ENCODE results near the gene EXOC3. TPM values are rescaled to one million over a fixed set of nuclear protein-coding genes. Genes with fewer than 3 reads are reported as not detected.

The EXOC3 gene
- polyA plus RNA-seq, 3 donors: 33.2 to 59.7 (median 53.8) TPM

DNA sequence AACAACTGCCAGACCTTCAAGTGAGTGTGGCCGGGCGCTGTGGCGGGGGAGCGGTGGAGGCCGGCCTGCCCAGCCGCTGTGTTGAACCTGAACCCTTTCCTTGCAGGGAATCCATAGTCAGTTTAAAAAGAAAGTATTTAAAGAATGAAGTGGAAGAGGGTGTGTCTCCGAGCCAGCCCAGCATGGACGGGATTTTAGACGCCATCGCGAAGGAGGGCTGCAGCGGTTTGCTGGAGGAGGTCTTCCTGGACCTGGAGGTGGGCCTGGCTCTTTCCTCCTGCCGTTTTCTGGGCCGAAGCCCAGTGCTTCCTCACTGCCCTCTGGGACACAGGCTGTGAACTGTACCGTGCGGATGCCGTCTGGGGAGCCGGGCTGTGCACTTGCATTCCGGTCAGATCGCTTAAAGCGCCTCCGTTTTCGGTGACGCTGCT is 19.1 kb downstream of the EXOC3 start:
- Mint-ChIP-seq H3K4me1 (peaks cover 1% of the 10 kb centered on the region), H3K36me3 (peaks cover 87 to 99% of the 10 kb centered on the region in 2 donors), H3K27me3 (ENCODE audit: low read depth in 3 of 3) (no peaks in the 10 kb centered on the region), H3K27ac (no peak overlapping the region), H3K4me3 (no peak overlapping the region), H3K9me3 (no peaks in the 10 kb centered on the region)
- H3K4me3 ChIP-seq (replicated peaks in 1 of 3; ENCODE audit: low read depth in 2 of 3, low read length in 3 of 3): no peak overlapping the region
- H3K9ac ChIP-seq (ENCODE audit: insufficient read depth, low read length, poor library complexity, severe bottlenecking): no peak overlapping the region
- H3K4me1 ChIP-seq (ENCODE audit: control insufficient read depth in 1 of 2, insufficient read depth in 2 of 2, low read length in 2 of 2): no peaks in the 10 kb centered on the region
- H3K27me3 ChIP-seq (ENCODE audit: control insufficient read depth in 2 of 2, insufficient read depth in 2 of 2, low read length in 2 of 2): no peaks in the 10 kb centered on the region
- TF ChIP-seq CTCF (IDR thresholded peaks at IDR 0.05): no peak
- H4K20me1 ChIP-seq (ENCODE audit: insufficient read depth, low read length): peaks cover 19% of the 10 kb centered on the region
- H3K79me2 ChIP-seq (ENCODE audit: insufficient read depth, low read length): peaks cover 4% of the 10 kb centered on the region
- WGBS (ENCODE audit: insufficient coverage): 97% methylated on average over 13 of the region's 24 CpGs
- intact Hi-C loops (cut with micrococcal nuclease): no loop called here
- no peak overlapping the region for H2AFZ ChIP-seq (ENCODE audit: insufficient read depth, low read depth, low read length, poor library complexity, severe bottlenecking)
- peaks cover 91 to 100% of the 10 kb centered on the region in 2 donors for H3K36me3 ChIP-seq (replicated peaks in 1 of 2; ENCODE audit: control insufficient read depth in 1 of 2, insufficient read depth in 2 of 2, low read length in 2 of 2)
- no peak overlapping the region for H3K27ac ChIP-seq (ENCODE audit: low read depth in 1 of 2, low read length in 2 of 2)
- no peaks in the 10 kb centered on the region for H3K9me3 ChIP-seq (replicated peaks in 1 of 2; ENCODE audit: control insufficient read depth in 1 of 2, insufficient read depth in 1 of 2, low read length in 2 of 2)
- H3K4me2 ChIP-seq (replicated peaks; ENCODE audit: extremely low read depth, low read length, poor library complexity, severe bottlenecking): no peak overlapping the region
- DNase-seq: no peak

- TF ChIP-seq CTCF (IDR thresholded peaks at IDR 0.05): no peak
- intact Hi-C loops (cut with micrococcal nuclease): no loop called here
Measured at GRCh38 chr5:463301-463700, 20.3 kb downstream of the EXOC3 start.

More at GRCh38 chr5:463301-463700, 20.3 kb downstream of the EXOC3 start:
- H3K4me1 ChIP-seq (ENCODE audit: control insufficient read depth in 1 of 2, insufficient read depth in 2 of 2, low read length in 2 of 2): no peaks in the 10 kb centered on the region
- peaks cover 7% of the 10 kb centered on the region for H4K20me1 ChIP-seq (ENCODE audit: insufficient read depth, low read length)
- H3K27ac ChIP-seq (ENCODE audit: low read depth in 1 of 2, low read length in 2 of 2): no peak overlapping the region
- no peaks in the 10 kb centered on the region for H3K9me3 ChIP-seq (replicated peaks in 1 of 2; ENCODE audit: control insufficient read depth in 1 of 2, insufficient read depth in 1 of 2, low read length in 2 of 2)
- peaks cover 76 to 88% of the 10 kb centered on the region in 2 donors for H3K36me3 Mint-ChIP-seq
- no peaks in the 10 kb centered on the region for H3K27me3 Mint-ChIP-seq (ENCODE audit: low read depth in 3 of 3)
- no peak overlapping the region for H3K9ac ChIP-seq (ENCODE audit: insufficient read depth, low read length, poor library complexity, severe bottlenecking)
- H3K4me3 ChIP-seq (replicated peaks in 1 of 3; ENCODE audit: low read depth in 2 of 3, low read length in 3 of 3): no peak overlapping the region
- peaks cover 80 to 89% of the 10 kb centered on the region in 2 donors for H3K36me3 ChIP-seq (replicated peaks in 1 of 2; ENCODE audit: control insufficient read depth in 1 of 2, insufficient read depth in 2 of 2, low read length in 2 of 2)
- peaks cover 4% of the 10 kb centered on the region for H3K79me2 ChIP-seq (ENCODE audit: insufficient read depth, low read length)
- WGBS (ENCODE audit: insufficient coverage): 100% methylated on average over 7 of the region's 7 CpGs
- no peak overlapping the region for H3K4me2 ChIP-seq (replicated peaks; ENCODE audit: extremely low read depth, low read length, poor library complexity, severe bottlenecking)
- H3K9me3 Mint-ChIP-seq: no peaks in the 10 kb centered on the region
- no peak overlapping the region for H2AFZ ChIP-seq (ENCODE audit: insufficient read depth, low read depth, low read length, poor library complexity, severe bottlenecking)
- H3K4me1 Mint-ChIP-seq: peaks cover 1% of the 10 kb centered on the region
- H3K27me3 ChIP-seq (ENCODE audit: control insufficient read depth in 2 of 2, insufficient read depth in 2 of 2, low read length in 2 of 2): no peaks in the 10 kb centered on the region
- H3K27ac Mint-ChIP-seq: no peak overlapping the region
- DNase-seq: no peak
- no peak overlapping the region for H3K4me3 Mint-ChIP-seq
